Vagina (tissue), 2 donors: ENCODE measurements around the gene HEXIM1.

Experiments used
- CTCF ChIP-seq, 3 experiments: fragments of 450-650 bp in 2 of 3; fragments of 200-600 bp in 1 of 3; sonication (generic) in 1 of 3; IDR thresholded peaks; one replicate each; pipeline ENCODE4 v1.5.1; 2017 to 2019; ENCODE audit warnings: antibody characterized with exemption in 3 of 3, mild to moderate bottlenecking in 2 of 3, moderate library complexity in 2 of 3
- POLR2AphosphoS5 ChIP-seq, 2 donors: sonication (generic); formaldehyde crosslinking; IDR thresholded peaks; one replicate each; pipeline ENCODE4 v1.9.0; 2017; ENCODE audit warnings: antibody characterized with exemption in 2 of 2, mild to moderate bottlenecking in 2 of 2, low read depth in 1 of 2; ENCODE audit not compliant: insufficient read depth in 1 of 2

- TF ChIP-seq POLR2AphosphoS5 (IDR thresholded peaks at IDR 0.05; ENCODE audit: insufficient read depth in 1 of 2, low read depth in 1 of 2) (no peak), CTCF (IDR thresholded peaks at IDR 0.05) (no peak)
These were observed 1.7 kb upstream of the HEXIM1 start for GRCh38 chr17:45146592-45146889.
